OCI-LY1 (cell line): ENCODE measurements around the gene ZAR1L.

Experiments
- EZH2 ChIP-seq: fragments of 200-600 bp; sonication (generic), shearing (Covaris generic); IDR thresholded peaks from 2 replicates; pipeline ENCODE4 v1.8.0; 2017; ENCODE audit warnings: borderline replicate concordance, mixed run types, mild to moderate bottlenecking, antibody characterized with exemption, low read length, moderate library complexity, mixed read lengths
- TF ChIP-seq, protein P1 (sequence below): fragments of 200-600 bp; sonication (generic), shearing (Covaris generic); IDR thresholded peaks from 2 replicates; pipeline ENCODE4 v1.5.1; 2017; ENCODE audit warnings: mild to moderate bottlenecking, antibody characterized with exemption, low read length, moderate library complexity, mixed read lengths

DNA sequence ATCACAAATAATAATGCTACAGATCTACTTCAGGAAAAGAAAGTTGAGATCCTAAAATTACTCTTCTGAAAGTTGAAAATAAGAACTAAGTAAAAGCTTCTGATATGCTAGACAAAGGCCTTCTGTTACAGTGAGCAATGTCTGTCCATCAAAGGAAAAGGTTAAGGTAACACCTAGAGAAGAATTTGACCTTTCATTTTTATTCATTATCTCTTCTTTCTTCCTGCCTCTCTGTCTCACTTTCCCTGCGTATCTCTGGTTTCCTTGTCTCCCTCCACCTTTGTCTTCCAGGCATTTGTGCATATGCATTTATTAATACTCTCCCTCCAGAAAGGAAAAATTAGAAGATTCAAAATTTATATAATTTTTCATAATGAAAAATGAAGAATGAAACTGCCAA, 49.0 kb downstream of the ZAR1L start:
- TF ChIP-seq, protein P1, sequence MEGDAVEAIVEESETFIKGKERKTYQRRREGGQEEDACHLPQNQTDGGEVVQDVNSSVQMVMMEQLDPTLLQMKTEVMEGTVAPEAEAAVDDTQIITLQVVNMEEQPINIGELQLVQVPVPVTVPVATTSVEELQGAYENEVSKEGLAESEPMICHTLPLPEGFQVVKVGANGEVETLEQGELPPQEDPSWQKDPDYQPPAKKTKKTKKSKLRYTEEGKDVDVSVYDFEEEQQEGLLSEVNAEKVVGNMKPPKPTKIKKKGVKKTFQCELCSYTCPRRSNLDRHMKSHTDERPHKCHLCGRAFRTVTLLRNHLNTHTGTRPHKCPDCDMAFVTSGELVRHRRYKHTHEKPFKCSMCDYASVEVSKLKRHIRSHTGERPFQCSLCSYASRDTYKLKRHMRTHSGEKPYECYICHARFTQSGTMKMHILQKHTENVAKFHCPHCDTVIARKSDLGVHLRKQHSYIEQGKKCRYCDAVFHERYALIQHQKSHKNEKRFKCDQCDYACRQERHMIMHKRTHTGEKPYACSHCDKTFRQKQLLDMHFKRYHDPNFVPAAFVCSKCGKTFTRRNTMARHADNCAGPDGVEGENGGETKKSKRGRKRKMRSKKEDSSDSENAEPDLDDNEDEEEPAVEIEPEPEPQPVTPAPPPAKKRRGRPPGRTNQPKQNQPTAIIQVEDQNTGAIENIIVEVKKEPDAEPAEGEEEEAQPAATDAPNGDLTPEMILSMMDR: no peak
- no peak for TF ChIP-seq EZH2
